HCT116 (cell line): ENCODE measurements around the gene CNKSR1. TPM values are rescaled to one million over a fixed set of nuclear protein-coding genes. Genes with fewer than 3 reads are reported as not detected.

Experiments used
- CBX3 ChIP-seq: IDR thresholded peaks from 2 replicates; pipeline ENCODE4 v1.6.1; 2012; ENCODE audit warnings: low read depth
- CEBPB ChIP-seq: IDR thresholded peaks from 2 replicates; pipeline ENCODE4 v1.6.1; 2012; ENCODE audit warnings: low read depth
- EGR1 ChIP-seq: IDR thresholded peaks from 2 replicates; pipeline ENCODE4 v1.6.1; 2012; ENCODE audit warnings: low read depth
- ELF1 ChIP-seq: IDR thresholded peaks from 2 replicates; pipeline ENCODE4 v1.6.1; 2012; ENCODE audit warnings: low read depth, borderline replicate concordance
- FOSL1 ChIP-seq: IDR thresholded peaks from 2 replicates; pipeline ENCODE4 v1.6.1; 2012; ENCODE audit warnings: low read depth
- POLR2A ChIP-seq: IDR thresholded peaks from 2 replicates; pipeline ENCODE4 v1.7.0; 2011; ENCODE audit warnings: borderline replicate concordance; ENCODE audit not compliant: insufficient read depth, insufficient read length; ENCODE audit errors: extremely low read depth
- RAD21 ChIP-seq: IDR thresholded peaks from 2 replicates; pipeline ENCODE4 v1.6.1; 2012; ENCODE audit warnings: low read depth, mild to moderate bottlenecking
- SIN3A ChIP-seq: IDR thresholded peaks from 2 replicates; pipeline ENCODE4 v1.6.1; 2012; ENCODE audit warnings: low read depth
- SP1 ChIP-seq: IDR thresholded peaks from 2 replicates; pipeline ENCODE4 v1.6.1; 2012; ENCODE audit warnings: low read depth
- SRF ChIP-seq: IDR thresholded peaks from 2 replicates; pipeline ENCODE4 v1.6.1; 2012; ENCODE audit warnings: low read depth
- TCF7L2 ChIP-seq: IDR thresholded peaks from 2 replicates; pipeline ENCODE4 v1.7.0; 2011; ENCODE audit warnings: borderline replicate concordance, inconsistent platforms; ENCODE audit not compliant: insufficient read depth, insufficient read length; ENCODE audit errors: extremely low read depth
- YY1 ChIP-seq: IDR thresholded peaks from 2 replicates; pipeline ENCODE4 v1.6.1; 2011; ENCODE audit warnings: low read length, low read depth, moderate library complexity, mild to moderate bottlenecking; ENCODE audit not compliant: insufficient replicate concordance; ENCODE audit errors: extremely low read depth
- ZFX ChIP-seq: fragments of 450-650 bp; IDR thresholded peaks from 2 replicates; pipeline ENCODE4 v1.6.1; 2017
- ZNF274 ChIP-seq: fragments of 200-500 bp; sonication (Bioruptor generic); IDR thresholded peaks from 2 replicates; pipeline ENCODE4 v1.6.1; 2014; ENCODE audit warnings: mild to moderate bottlenecking, low read depth, low read length, inconsistent platforms
- total RNA-seq: library from RNA; stranded (reverse); gene quantifications from one replicate; pipeline ENCODE4 v1.2.1, GENCODE V29; 2021; ENCODE audit not compliant: unreplicated experiment
- TF ChIP-seq, protein P1 (sequence below), 3 experiments: fragments of 200-600 bp in 1 of 3; sonication (generic) in 1 of 3; IDR thresholded peaks in 2 of 3; conservative IDR thresholded peaks in 1 of 3; 2 replicates each; pipeline ENCODE4 v1.5.1; 2012 to 2017; ENCODE audit warnings: low read depth in 2 of 3, low read length in 2 of 3, antibody characterized with exemption in 1 of 3, borderline replicate concordance in 1 of 3, control low read depth in 1 of 3, mild to moderate bottlenecking in 1 of 3, mixed read lengths in 1 of 3, mixed run types in 1 of 3, moderate library complexity in 1 of 3; ENCODE audit not compliant: insufficient read depth in 1 of 3
- TF ChIP-seq, protein P2 (sequence below): IDR thresholded peaks from 2 replicates; pipeline ENCODE4 v1.6.1; 2012
- TF ChIP-seq, protein P3 (sequence below): IDR thresholded peaks from 2 replicates; pipeline ENCODE4 v1.6.1; 2012

Gene CNKSR1
- total RNA-seq, 1 experiment from 2014 or later, result 26.6 TPM

DNA sequence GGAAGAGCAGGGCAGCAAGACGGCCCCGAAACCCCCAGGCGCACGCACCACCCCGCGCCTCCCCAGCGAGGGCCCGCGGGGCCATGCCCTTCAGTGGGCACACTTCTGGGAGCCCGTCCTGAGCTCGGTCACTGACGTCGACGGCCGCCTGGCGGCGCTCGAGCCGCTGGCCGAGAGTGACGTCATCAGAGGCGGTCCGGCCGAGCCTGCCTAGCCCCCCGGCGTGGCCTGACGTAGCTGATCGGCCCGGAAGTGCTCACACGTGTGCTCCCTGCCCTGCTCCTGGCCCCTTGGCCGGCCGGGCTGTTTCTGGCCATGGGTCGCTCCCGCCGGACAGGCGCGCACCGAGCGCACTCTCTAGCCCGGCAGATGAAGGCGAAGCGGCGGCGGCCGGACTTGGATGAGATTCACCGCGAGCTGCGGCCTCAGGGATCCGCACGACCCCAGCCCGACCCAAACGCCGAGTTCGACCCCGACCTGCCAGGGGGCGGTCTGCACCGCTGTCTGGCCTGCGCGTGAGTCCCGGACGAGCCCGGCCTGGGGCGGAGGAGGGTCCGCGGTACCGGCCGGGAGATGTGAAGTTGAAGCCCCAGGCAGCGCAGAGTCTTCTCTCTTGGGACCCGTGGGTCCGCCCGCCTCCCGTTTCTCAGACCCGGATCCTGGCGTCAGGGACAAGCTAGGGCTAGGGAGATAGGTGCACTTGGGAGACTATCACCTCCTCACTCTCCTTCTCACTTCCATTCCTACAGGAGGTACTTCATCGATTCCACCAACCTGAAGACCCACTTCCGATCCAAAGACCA lies 7.4 kb upstream of the CNKSR1 start, which contains the start of gene ZNF593 (continued):
- TF ChIP-seq SRF, result no peak
- no peak for TF ChIP-seq ZNF274
- no peak for TF ChIP-seq POLR2A
- TF ChIP-seq, protein P1, sequence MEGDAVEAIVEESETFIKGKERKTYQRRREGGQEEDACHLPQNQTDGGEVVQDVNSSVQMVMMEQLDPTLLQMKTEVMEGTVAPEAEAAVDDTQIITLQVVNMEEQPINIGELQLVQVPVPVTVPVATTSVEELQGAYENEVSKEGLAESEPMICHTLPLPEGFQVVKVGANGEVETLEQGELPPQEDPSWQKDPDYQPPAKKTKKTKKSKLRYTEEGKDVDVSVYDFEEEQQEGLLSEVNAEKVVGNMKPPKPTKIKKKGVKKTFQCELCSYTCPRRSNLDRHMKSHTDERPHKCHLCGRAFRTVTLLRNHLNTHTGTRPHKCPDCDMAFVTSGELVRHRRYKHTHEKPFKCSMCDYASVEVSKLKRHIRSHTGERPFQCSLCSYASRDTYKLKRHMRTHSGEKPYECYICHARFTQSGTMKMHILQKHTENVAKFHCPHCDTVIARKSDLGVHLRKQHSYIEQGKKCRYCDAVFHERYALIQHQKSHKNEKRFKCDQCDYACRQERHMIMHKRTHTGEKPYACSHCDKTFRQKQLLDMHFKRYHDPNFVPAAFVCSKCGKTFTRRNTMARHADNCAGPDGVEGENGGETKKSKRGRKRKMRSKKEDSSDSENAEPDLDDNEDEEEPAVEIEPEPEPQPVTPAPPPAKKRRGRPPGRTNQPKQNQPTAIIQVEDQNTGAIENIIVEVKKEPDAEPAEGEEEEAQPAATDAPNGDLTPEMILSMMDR (IDR thresholded peaks at IDR 0.05 in 2 of 3, conservative IDR thresholded peaks at IDR 0.05 in 1 of 3; ENCODE audit: borderline replicate concordance in 1 of 3, insufficient read depth in 1 of 3, low read depth in 2 of 3, low read length in 2 of 3), result peak; percentile 80 to 84 (median 81)
- no peak; the same call in 1 of the 2 replicates for TF ChIP-seq SP1
- TF ChIP-seq ZFX, result peak; percentile 56; the same call in 1 of the 2 replicates
- TF ChIP-seq RAD21, result peak; percentile 59
- no peak for TF ChIP-seq EGR1
- no peak for TF ChIP-seq CEBPB
- no peak; the same call in 1 of the 2 replicates for TF ChIP-seq CBX3
- TF ChIP-seq SIN3A, result no peak; the same call in none of the 2 replicates
- peak; percentile 57 for TF ChIP-seq YY1
- TF ChIP-seq, protein P2, sequence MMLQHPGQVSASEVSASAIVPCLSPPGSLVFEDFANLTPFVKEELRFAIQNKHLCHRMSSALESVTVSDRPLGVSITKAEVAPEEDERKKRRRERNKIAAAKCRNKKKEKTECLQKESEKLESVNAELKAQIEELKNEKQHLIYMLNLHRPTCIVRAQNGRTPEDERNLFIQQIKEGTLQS, result no peak
- TF ChIP-seq ELF1, result no peak; the same call in 1 of the 2 replicates
- TF ChIP-seq, protein P3, sequence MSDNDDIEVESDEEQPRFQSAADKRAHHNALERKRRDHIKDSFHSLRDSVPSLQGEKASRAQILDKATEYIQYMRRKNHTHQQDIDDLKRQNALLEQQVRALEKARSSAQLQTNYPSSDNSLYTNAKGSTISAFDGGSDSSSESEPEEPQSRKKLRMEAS, result peak; percentile 98
- TF ChIP-seq TCF7L2, result peak; percentile 27
- no peak for TF ChIP-seq FOSL1
- TF ChIP-seq, all 23 proteins: peak for 8
